GM19240 (cell line): ENCODE results near the gene GRAP2.

Experiments used
- DNase-seq: peaks from one replicate; pipeline ENCODE4 v3.0.0; 2011; ENCODE audit warnings: low spot score; ENCODE audit not compliant: insufficient read length

GRAP2 gene

DNA sequence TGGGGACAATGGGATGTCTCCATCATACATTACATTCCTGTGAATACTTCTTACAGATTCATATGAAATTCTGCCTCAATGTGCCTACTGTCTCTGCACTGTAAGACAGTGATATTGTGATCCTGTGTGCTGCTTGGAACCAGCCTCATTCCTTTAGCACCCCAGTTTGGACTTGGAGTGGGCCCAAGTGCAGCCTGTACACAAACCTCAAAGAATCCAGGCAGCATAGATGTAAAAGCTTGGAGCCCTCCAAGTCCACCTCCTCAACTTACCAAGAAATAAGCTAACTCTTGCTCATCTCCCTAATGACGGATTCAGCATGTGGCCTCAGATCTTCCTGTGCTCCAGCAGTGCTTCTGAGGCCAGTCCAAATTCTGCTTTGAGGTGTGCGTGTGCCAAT lies 24.4 kb downstream of the GRAP2 start:
- DNase-seq, result no peak

DNA sequence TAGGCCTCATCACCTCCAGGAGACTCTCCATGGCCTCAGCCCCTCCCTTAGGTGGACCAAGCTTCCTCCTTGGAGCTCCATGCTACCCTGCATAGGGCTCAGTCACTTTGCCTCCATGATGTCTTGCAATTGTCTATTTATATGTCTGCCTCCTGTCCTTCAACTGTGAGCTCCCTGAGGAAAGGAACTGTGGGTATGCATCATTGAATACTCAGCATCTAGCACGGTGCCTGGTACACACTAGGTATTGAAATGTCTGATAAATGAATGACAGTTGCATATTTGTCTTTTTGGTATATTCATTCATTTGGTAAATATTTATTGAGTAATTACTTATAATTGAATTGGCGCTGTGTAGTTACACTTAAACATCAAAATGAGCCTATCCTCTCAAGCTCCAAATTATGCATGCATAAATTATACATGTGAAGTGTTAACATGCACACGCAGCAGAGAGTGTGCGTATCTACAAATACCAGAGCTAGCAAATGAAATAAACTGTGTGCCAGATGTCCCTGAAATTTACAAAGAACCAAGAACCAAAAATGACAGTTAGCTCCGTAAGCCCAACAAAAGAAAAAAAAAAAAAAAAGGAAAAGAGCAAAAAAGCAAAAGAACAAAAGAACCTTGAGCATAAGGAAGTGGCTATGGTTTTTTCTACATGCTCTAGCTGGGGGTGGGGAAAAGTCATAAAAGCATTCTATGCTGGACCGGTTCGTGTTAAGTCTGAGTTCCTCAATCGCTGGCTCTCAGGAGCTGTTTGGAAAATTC lies 25.2 kb downstream of the GRAP2 start:
- no peak for DNase-seq

DNA sequence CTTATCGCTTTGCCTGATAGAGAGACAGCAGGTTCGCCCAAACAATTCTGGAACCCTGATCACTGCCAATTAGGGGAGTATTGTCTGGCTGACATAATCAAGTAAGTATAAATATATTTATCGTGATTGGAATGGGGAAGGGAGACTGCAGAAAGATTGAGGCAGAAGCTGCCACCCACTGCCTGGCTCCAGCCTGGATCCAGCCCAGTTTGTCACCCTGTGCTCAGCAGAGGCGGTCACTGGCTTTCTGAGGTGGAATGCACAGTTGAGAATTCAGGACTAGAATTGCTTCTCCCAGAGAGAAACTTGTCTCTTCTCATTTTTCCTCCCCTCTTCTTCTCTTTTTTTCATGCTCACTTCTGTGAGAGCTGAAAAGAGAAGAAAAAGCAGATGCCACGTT lies 25.9 kb downstream of the GRAP2 start:
- no peak for DNase-seq

DNA sequence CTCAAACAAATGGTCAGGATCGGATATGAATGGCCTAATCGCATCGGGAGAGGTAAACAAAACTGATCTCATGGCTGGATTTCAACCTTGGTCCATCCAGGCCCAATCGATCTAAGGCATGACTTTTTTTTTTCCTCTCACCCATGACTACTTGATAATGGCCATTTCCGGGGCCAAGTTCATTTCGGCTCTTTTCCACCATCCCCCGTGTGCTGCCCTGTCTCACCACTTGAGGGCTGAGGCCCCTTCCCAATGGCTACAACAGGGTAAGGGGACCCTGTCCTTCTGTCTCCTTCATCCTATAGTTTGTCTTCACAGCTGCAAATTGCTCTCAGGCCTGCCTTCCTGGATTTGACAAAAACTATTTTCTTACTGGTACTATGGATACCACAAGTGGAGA lies 26.7 kb downstream of the GRAP2 start:
- no peak for DNase-seq

DNA sequence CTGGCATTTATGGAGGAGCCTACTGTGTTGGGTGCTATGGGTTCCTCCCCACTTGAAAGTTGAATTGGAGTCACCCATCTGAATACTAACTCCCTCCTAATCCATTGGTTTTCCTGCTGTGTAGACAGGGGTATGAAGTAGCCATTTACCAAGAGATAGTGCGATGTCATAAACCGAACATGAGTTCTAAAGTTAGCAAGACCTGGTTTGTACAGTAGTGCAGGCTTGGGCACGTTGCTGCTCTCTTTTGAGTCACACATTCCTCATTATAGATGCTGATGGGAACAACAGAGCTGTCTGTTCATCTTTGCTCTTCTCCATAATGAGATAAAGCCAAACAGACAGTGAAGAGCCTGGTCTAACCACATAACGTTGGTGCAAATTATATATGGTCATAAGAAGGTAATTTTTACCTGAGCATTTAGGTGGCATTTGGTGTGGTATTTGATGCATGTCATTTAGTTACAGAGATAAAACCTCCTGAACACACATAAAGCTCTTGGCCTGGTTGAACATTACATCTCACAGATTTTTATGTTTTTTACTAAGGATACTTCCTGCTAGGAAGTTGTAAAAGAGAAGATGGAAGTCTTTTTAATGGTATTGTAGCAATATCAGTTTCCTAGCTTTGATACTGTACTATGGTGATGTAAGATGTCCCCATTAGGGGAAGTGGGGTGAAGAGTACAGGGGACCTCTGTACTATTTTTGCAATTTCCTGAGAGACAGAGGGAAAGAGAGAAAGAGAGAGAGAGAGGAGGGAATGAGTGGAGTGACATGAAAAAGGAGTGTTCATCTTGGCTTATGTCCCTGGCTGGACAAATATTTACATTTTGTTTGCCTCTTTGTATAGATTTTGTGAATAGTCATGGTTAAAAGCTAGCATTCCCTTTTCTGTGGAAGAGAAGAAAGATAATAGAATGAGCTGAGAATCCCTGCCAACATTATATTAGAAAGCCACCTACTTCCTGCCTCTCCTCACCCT lies 27.9 kb downstream of the GRAP2 start:
- DNase-seq, result no peak

DNA sequence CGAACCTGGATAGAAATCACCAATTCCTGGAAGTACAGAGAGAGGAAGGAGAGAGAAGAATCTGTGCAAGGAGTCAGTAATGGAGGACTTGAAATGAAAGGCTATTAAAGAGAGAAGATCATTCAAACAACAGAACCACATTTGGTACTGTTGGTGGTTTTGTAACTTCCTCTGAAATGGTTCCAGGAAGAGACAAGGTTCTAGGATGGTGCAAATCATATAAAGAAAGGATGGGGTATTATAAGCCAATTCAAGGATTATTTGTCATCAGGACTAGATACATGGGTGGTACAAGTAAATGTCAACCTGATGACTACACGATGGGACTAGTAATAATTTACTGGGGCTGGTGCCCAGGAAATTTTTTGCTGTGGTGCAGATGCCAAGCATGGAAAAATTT lies 30.4 kb downstream of the GRAP2 start:
- no peak for DNase-seq

DNA sequence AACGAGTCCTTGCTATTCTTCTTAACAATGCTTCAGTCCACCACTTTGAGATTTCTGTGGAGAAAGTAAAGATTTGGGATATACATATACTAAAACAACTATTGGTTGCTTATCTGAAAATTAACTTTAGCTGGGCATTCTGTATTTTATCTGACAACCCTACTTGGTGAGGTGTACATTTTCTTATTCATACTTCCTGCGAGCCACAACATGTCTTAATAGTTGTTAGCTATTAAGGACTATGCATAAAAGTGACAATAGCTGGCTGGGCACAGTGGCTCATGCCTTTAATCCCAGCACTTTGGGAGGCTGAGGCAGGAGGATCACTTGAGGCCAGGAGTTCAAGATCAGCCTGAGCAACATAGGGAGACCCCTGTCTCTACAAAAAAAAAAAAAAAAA lies 31.3 kb downstream of the GRAP2 start:
- DNase-seq, result no peak

DNA sequence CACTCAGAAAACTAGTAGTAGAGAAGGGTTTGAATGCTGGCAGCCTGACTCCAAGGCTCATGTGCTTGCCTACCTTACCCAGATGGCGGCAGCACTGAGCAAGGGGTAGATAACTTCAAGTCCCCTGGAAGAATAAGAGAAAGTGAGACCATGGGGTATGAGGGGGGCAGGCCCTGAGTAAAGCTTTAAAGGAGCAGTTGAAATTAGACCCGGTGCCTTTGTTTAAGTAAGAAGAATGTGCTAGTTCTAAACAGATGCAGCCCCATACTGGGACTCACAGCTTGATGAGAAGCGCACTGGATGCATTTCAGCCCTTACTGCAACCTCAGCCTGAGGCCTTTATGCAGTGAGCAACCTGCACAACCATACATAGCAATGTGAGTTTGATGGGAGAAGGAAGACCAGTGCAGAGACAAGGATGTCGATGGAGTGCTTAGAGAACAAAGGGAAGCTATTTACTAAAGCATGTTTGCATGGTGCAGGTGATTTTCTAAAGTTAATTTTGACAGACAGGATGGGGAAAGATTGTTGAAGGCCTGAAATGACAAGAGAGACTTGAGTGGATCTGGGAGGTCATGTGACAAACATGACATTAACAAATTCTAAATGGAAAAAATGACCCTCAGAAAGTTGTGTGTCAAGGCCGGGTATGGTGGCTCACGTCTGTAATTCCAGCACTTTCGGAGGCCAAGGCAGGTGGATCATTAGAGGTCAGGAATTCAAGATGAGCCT lies 32.2 kb downstream of the GRAP2 start:
- no peak for DNase-seq

DNA sequence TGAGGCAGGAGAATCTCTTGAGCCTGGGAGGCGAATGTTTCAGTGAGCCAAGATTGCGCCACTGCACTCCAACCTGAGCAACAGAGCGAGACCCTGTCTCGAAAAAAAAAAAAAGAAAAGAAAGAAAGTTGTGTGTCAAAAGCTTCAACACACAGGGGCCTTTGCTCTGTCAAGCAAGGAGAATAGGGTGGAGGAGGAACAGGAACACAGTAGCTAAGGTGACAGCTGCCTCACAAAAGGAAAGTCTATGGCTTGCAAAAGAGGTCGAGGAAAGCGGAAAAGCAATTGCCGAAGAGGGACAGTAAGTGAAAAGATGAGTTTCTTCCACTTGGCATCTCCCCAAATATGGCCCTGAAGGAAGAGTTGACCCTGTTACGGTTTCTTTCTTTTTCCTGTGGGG lies 32.9 kb downstream of the GRAP2 start:
- no peak for DNase-seq

DNA sequence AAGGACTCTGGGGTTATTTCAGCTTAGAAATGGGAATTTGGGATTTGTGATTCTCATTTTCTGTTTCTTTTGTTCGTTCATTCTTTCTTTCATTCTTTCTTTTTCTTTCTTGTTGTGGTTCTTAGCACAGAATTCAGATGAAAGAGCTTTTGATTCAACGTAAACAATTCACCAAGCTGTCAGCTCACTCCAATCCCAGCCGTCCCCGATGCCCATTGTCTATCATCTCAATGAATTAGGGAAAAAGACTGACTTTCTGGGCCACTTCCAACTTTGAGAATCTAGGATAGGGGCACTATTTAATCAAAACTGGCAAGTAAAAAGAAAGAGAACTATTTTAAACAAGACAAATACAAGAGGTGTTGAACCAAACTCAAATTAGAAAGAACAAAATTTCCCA lies 34.2 kb downstream of the GRAP2 start:
- no peak for DNase-seq

DNA sequence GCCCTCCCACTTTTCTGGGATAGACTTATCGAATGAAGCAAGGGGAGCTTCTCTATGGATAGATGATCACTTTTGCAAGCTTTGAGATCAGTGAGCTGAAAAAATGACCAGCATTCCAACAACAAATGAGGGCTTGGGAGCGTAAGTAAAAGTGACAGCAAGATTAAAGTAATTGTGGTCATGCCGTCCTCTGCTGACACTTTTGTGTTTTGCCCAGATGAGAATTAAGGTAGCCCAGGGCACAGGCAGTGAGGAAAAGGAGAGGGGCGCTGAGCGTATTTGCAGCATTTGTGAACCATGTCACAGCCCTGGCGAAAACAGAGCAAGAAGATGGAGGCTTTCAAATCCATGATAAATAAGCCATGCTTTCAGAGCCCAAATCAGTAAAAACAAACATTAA lies 34.7 kb downstream of the GRAP2 start:
- no peak for DNase-seq

DNA sequence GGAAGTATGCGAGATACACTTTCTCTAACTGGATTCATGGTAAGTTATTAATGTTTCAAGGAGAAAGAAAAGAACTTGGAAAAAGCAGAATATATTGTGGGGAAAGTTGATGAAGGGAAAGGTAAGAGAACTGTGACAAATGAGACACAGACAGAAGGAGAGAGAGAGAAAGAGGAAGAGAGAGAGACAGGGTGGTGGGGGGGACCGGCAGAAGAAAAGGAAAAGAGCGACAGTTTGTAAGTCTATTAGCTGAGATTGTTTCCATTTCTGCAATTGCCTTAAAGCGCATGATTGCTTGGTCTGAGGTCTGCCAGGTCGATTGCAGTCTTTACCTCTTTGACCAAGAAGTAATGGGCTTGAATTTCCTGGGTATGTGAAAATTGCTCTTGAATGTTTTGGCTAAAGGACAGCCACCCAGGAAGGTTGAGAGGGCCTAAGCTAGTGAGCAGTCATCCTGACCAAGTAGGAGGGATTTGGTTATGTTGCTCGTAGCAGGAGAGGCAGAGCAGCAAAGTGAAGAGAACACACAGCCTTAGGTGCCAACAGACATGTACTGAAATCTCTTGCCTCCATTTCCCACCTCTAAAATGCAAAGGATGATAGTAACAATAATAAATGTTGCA lies 35.8 kb downstream of the GRAP2 start:
- no peak for DNase-seq

DNA sequence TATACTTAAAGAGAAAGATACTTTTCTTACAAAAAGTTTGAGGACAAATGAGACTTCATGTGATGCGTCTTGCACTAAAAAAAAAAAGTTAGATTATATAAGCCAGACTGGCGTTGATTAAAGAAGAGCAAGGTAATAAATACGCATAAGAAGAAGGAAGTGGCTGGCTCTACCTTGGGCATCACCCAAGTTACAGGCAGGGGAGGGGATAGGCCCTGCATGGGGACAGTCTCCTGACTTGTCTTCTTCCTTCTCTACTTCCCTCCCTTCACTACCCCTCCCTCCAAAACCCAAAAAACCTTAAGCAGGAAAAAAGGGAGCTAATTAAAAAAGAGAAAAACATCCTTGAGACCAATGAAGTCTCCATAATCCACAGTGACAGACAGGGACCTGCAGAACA lies 37.0 kb downstream of the GRAP2 start:
- no peak for DNase-seq

DNA sequence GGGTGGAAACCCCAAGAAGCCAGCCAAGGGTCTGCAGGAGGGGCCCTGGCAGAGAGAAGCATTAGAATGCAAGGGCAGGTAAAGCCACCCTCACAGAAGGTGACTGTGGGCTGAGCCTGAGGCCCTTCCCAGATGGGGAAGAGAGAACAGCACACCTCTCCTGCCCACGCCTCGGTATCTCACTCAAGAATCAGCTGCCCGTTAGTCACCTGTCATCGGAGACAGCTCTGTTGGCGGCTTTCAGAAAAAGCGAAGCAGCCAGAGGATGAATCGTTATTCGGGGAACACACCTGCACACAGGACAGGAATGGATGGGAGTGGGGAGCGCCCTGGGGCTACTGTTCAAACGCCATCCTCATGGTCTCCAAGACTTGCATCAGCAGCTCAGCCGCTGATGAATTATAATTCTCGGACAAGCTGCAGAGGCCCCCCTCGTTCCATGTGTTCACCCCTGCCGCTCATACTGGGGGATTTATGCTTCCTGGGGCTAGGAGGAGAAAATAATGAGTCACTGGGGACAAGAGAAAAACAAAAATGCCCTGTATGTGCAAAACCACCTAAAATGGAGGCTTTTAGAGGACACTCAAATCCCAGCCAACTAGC lies 37.7 kb downstream of the GRAP2 start:
- no peak for DNase-seq

DNA sequence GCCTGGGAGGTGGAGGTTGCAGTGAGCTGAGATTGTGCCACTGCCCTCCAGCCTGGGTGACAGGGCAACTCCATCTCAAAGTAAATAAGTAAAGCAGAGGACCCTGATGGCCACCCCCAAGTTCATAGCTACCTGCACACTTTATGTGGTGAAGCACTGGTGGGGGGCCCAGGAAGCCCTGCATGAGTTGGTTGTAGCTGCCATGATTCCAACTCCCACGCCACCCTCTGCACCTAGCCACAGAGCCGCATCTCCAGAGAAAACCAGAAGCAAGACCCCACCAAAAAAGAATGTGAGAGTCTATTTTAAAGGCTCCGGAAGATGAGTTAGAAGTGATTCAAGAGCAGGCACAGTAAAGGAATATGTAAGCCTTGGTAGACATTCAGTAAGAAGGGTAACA lies 38.9 kb downstream of the GRAP2 start:
- no peak for DNase-seq

DNA sequence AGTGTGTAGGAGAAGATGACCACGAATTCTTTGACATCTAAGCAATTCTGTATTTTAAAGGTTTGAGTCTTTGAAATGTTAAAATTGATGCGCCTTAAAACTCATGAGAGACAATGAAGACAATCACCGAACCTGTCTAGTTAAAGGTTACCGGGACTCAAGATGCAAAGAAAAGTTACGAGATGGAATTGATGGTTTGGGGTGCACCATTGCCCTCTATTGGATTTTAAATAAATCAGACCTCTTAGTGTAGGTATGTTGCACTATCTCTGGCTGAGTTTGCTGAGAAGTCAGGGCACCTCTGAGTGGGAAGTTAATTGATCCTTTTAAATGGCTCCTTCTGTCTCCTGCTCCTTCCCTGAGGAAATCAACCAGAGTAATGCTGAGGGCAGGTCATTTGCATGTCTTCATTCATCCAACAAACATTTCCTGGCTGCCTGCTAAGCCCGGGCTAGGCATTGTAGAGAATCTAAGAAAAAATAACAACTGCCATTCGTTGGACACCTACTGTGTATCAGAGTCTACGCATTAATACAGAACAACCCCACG lies 39.9 kb downstream of the GRAP2 start:
- DNase-seq, result no peak

DNA sequence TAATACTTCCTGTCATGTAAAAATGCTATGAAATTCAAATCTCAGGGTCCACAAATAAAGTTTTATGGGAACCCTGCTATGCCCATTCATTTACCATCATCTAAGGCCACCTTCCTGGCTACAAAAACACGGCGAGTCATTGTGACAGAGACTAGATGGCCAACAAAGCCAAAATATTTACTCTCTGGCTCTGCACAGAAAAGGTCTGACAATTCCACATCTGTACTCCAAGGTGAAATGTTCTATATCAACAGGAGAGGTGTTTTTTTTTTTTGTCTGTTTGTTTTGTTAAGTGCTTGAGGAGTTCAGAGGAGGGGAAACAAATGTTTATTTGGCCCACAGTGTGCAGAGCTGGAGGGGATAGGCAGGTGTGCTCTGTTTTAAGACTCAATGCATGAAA lies 40.7 kb downstream of the GRAP2 start:
- no peak for DNase-seq

DNA sequence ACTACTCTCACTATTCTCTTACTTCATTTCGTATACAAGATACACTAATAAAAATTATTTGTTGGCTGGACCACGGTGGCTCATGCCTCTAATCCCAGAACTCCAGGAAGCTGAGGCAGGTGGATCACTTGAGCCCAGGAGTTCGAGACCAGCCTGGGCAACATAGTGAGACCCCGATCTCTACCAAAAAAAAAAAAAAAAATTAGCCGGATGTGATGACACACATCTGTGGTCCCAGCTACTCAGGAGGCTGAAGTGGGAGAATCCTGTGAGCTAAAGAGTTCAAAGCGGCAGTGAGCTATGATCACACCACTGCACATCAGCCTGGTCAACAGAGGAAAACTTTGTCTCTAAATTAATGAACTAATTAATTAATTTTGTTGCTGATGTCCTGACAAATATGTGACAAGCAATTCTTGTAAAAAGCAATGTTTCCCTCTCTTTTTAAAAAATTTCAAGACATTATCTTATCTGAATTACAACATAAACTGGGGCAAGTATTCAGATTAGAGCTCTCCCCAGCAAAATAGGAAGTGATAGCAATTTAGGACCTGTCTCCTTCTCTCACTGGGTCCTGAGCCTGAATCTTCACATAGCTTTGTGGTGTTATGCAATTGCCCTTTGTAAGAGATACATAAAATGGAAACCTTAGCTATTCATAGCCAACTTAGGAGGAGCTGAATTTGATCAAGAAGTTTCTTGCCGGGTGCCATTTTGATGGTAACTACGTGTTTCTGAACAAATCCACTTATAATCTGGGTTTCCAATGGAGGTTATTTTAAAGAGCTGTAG lies 41.8 kb downstream of the GRAP2 start:
- no peak for DNase-seq

DNA sequence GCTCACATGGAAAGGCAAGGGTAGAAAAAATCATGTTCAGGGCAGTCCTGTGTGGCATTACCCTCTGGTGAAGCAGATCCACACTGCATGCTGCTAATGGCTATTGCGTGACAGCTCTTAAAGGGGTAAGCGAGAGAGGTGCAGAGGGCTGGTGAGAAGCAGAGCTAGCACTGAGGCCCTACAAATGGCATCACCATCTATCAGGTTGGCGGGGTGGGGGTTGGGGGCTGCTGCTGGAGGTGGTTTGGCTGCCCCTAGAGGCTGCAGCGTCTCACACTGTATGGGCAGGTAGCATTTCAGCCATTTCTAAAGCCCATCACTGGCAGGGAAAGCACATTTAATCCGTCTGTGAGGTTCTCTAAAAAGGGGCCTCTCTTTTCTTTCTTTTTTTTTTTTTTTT lies 42.5 kb downstream of the GRAP2 start:
- DNase-seq, result no peak
